ENCODE data around the gene PITPNM1.
"Not testable (repeated sequence)": the region's sequence is repeated elsewhere in the genome, so short reads cannot be mapped to it uniquely, and the experiment has no call there.

The PITPNM1 gene

GRCh38 chr11:67482827-67483798, 22.1 kb downstream of the PITPNM1 start, which contains the start of gene AIP:
Gene AIP, plus strand, starts transcription at chr11:67483026. Its CDS starts 133 bp downstream, at chr11:67483159.
- no peak for TF ChIP-seq EZH2 (IDR thresholded peaks at IDR 0.05)
- TF ChIP-seq FOXP2 (optimal IDR thresholded peaks at IDR 0.05; ENCODE audit: control extremely low read depth, extremely low read length, insufficient read depth), result peak; percentile 77
- TF ChIP-seq POLR2AphosphoS5 (IDR thresholded peaks at IDR 0.05; ENCODE audit: borderline replicate concordance, low read depth, low read length), result peak; percentile 56

DNA sequence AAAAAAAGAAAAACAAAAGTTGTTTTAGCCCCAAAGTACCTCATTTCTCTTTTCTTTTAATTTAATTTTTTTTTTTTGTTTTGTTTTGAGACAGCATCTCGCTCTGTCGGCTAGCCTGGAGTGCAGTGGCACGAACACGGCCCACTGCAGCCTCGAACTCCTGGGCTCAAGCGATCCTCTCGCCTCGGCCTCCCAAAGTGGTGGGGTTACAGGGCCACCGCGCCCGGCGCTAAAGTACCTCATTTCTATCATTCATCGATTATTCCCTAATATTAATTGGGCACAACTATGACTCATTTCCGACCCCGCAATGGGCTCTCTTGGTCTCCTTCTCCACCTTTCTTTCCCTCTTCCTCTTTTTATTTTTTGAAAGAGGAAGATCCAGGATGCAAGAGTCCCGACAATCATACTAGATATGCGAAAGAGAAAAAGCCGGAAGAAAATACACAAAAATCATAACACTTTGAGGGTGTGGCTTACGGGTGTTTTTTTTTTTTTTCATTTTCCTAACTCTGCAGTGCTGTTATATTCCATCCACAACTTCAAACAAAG, 22.8 kb downstream of the PITPNM1 start:
- peak overlapping the region; percentile 73 for H3K9ac ChIP-seq (ENCODE audit: insufficient read length)
- H3K36me3 ChIP-seq (ENCODE audit: insufficient read depth, low read length), result no peaks in the 10 kb centered on the region; the same call in 1 of the 2 replicates
- no peaks in the 10 kb centered on the region for H3K9me3 ChIP-seq (ENCODE audit: low read depth, low read length)
- H3K27ac ChIP-seq, result no peak overlapping the region
- peak overlapping the region; percentile 89 for H3K4me3 ChIP-seq
- no peak for DNase-seq (ENCODE audit: low read depth, low spot score)
- TF ChIP-seq POLR2AphosphoS5 (IDR thresholded peaks at IDR 0.05; ENCODE audit: borderline replicate concordance, low read depth, low read length) (no peak), EZH2 (IDR thresholded peaks at IDR 0.05) (no peak), FOXP2 (optimal IDR thresholded peaks at IDR 0.05; ENCODE audit: control extremely low read depth, extremely low read length, insufficient read depth) (no peak)

More at GRCh38 chr11:67482827-67483798, 22.1 kb downstream of the PITPNM1 start, which contains the start of gene AIP:
- peaks cover 3% of the 10 kb centered on the region; the same call in 1 of the 2 replicates for H3K36me3 ChIP-seq (ENCODE audit: insufficient read depth, low read length)
- H3K27ac ChIP-seq, result peak within 1 kb of the TSS; percentile 67
- no peaks in the 10 kb centered on the region for H3K9me3 ChIP-seq (ENCODE audit: low read depth, low read length)
- H3K9ac ChIP-seq (ENCODE audit: insufficient read length), result peak within 1 kb of the TSS; percentile 73
- H3K4me3 ChIP-seq, result peak within 1 kb of the TSS; percentile 89
- peak; percentile 93 for DNase-seq (ENCODE audit: low read depth, low spot score)

- H3K9ac ChIP-seq (ENCODE audit: insufficient read length), result not testable (repeated sequence)
Observed at GRCh38 chr11:67477344-67478050, 27.7 kb downstream of the PITPNM1 start.

GRCh38 chr11:67476692-67477091, 28.5 kb downstream of the PITPNM1 start:
- H3K27ac ChIP-seq; DNase-seq (ENCODE audit: low read depth, low spot score); H3K9ac ChIP-seq (ENCODE audit: insufficient read length); H3K4me3 ChIP-seq; H3K9me3 ChIP-seq (ENCODE audit: low read depth, low read length); H3K36me3 ChIP-seq (ENCODE audit: insufficient read depth, low read length): not testable (repeated sequence)

More at GRCh38 chr11:67477344-67478050, 27.7 kb downstream of the PITPNM1 start:
- not testable (repeated sequence) for H3K36me3 ChIP-seq (ENCODE audit: insufficient read depth, low read length); DNase-seq (ENCODE audit: low read depth, low spot score); H3K4me3 ChIP-seq; H3K27ac ChIP-seq; H3K9me3 ChIP-seq (ENCODE audit: low read depth, low read length)

DNA sequence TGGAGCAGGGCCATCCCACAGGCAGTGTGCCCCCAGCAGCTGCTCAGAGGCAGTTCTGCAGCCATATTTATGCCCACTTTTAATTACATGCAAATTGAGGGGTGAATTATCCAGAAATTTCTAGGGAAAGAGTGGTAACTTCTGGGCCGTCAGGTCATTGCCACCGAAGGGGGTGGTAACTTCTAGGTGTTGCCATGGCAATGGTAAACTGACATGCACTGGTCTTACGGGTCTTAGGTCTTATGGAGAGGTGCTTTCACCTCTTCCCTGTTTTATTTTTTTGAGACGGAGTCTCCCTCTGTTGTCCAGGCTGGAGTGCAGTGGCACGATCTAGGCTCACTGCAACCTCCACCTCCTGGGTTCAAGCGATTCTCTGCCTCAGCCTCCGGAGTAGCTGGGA, 32.3 kb downstream of the PITPNM1 start:
- DNase-seq (ENCODE audit: low read depth, low spot score), result no peak
- H3K9me3 ChIP-seq (ENCODE audit: low read depth, low read length), result no peaks in the 10 kb centered on the region
- TF ChIP-seq EZH2 (IDR thresholded peaks at IDR 0.05) (no peak), POLR2AphosphoS5 (IDR thresholded peaks at IDR 0.05; ENCODE audit: borderline replicate concordance, low read depth, low read length) (no peak), FOXP2 (optimal IDR thresholded peaks at IDR 0.05; ENCODE audit: control extremely low read depth, extremely low read length, insufficient read depth) (no peak)
- H3K9ac ChIP-seq (ENCODE audit: insufficient read length), result no peak overlapping the region
- no peak overlapping the region for H3K4me3 ChIP-seq
- no peaks in the 10 kb centered on the region for H3K36me3 ChIP-seq (ENCODE audit: insufficient read depth, low read length)
- no peak overlapping the region for H3K27ac ChIP-seq

GRCh38 chr11:67470337-67471002, 34.7 kb downstream of the PITPNM1 start:
- Histone ChIP-seq H3K4me3 (no peak overlapping the region), H3K9me3 (ENCODE audit: low read depth, low read length) (no peaks in the 10 kb centered on the region), H3K27ac (no peak overlapping the region), H3K9ac (ENCODE audit: insufficient read length) (no peak overlapping the region), H3K36me3 (ENCODE audit: insufficient read depth, low read length) (no peaks in the 10 kb centered on the region)
- TF ChIP-seq FOXP2 (optimal IDR thresholded peaks at IDR 0.05; ENCODE audit: control extremely low read depth, extremely low read length, insufficient read depth) (no peak), POLR2AphosphoS5 (IDR thresholded peaks at IDR 0.05; ENCODE audit: borderline replicate concordance, low read depth, low read length) (no peak), EZH2 (IDR thresholded peaks at IDR 0.05) (no peak)
- DNase-seq (ENCODE audit: low read depth, low spot score), result no peak

GRCh38 chr11:67469508-67469811, 35.7 kb downstream of the PITPNM1 start:
- TF ChIP-seq POLR2AphosphoS5 (IDR thresholded peaks at IDR 0.05; ENCODE audit: borderline replicate concordance, low read depth, low read length), result no peak
- TF ChIP-seq EZH2 (IDR thresholded peaks at IDR 0.05), result no peak
- TF ChIP-seq FOXP2 (optimal IDR thresholded peaks at IDR 0.05; ENCODE audit: control extremely low read depth, extremely low read length, insufficient read depth), result no peak
- H3K9me3 ChIP-seq (ENCODE audit: low read depth, low read length), result no peaks in the 10 kb centered on the region
- H3K27ac ChIP-seq, result peak overlapping the region; percentile 19; the same call in 1 of the 2 replicates
- H3K4me3 ChIP-seq, result peak overlapping the region; percentile 91
- peak overlapping the region; percentile 83 for H3K9ac ChIP-seq (ENCODE audit: insufficient read length)
- H3K36me3 ChIP-seq (ENCODE audit: insufficient read depth, low read length), result no peaks in the 10 kb centered on the region
- no peak for DNase-seq (ENCODE audit: low read depth, low spot score)

All from SK-N-MC (cell line).